Right renal cortex interstitium (tissue), 3 donors: Measurements from ENCODE around the gene RBPJL. TPM values are rescaled to one million over a fixed set of nuclear protein-coding genes. Genes with fewer than 3 reads are reported as not detected.

Source experiments
- DNase-seq, 3 donors: peaks; one replicate each; pipeline ENCODE4 v3.0.0-alpha.2; 2013; ENCODE audit warnings: low read depth in 3 of 3, low spot score in 2 of 3
- polyA plus RNA-seq, 3 donors: library from polyadenylated mRNA; unstranded; fragments of 120-200 nt; gene quantifications; one replicate each; pipeline ENCODE4 v1.2.1, GENCODE V29; 2013; ENCODE audit not compliant: insufficient read length in 3 of 3

RBPJL gene
- polyA plus RNA-seq, 3 donors, result not detected

DNA sequence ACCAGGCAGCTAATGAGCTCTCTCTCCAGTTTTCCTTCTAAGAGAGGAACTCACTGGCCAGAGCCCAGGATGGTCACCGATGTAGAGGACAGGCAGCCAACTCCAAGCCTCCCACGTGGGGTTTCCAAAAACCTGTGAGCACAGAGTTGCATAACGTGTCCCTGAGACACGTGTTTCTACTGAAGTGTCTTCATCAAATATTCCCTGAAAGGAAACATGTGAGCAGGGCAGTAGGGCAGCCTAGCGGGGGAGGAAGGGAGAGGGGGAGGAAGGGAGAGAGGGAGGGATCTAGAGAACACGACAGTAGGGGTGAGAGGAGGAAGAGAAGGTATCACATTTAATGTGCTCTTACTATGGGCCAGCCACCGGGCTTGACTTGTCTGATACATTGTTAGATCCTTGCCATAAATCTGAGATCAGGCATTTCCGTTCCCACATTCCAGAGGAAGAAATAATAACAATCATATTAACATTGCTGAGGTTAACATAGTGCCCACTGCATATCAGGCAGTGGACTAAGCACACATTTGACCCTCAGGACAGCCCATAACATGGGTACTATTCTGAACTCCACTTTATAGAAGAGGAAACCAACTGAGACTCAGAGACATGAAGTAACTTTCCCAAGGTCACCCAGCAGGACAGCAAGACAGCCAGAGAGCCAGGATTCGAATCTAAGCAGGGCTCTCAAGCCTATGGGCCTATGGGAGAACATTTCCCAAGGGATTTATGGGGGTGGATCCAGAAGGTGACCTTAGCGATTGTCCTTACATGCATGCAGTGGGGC, 51.8 kb downstream of the RBPJL start:
- DNase-seq, result no peak

DNA sequence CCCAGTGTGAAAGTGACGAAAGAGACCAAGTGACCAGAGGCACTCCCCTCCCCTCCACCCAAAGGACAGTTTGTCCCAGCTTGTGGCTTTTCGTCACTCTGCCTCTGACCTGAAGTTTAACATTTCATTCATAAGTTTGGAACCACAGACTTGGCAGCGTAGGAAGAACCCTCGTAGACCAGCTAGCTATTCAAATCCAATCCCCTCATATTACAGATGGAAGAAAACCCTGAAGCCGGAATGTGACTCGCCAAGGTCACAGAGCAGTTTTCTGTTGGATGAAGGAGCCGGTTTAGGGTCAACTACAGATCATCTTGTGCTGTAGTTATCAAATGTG, 52.4 kb downstream of the RBPJL start:
- DNase-seq, result no peak

DNA sequence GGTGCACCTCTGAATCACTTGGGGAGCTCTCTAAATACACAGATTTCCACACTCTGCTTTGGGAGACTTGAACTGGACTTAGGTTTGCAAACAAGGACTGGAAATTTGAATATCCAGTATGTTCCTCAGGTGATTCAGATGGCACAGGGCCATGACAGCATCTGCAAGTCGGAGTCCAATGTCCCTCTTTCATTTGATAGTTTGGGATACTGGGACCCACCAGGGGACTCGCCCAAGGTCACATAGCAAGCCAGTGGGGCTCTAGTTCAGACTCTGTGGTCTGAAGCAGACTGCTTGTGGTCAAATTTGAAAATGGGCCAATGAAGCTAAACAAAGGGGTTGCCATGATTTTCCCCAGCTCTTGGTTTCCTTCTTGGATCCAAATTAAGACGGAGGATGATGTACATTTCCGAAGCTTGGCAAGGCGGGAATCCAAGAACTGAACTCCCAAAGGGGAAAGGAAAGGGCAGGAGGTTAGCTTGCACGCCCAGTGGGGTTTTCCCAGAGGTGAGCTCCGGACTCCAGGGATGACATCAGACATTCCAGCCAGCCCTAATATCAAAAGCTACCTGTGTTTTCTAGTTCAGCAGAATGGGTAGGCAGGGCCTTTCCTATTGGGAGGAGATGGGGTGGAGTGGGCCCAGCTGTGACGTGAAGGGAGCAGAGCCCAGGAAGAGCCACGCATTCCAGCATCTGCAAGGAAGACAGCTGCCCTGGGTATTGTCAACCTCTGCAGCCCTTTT, 52.9 kb downstream of the RBPJL start:
- no peak for DNase-seq

DNA sequence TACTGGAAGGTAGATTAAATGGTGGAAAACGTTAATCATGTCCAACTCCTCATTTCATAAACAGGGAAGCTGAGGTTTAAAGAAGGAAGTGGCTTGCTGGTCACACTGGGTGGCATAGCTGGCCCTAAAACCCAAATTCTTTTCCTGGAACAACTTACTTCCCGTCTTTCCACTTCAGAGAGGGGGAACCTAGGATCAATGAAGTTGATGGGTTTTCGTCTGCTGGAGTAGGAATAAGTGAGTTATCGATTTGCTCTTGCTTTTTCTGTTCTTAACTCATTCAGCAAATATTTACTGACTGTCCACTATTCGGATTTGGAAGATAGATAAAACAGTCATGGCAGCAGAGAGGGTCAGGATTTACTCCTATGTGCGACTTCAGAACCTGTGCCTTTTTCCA, 55.2 kb downstream of the RBPJL start:
- no peak for DNase-seq

DNA sequence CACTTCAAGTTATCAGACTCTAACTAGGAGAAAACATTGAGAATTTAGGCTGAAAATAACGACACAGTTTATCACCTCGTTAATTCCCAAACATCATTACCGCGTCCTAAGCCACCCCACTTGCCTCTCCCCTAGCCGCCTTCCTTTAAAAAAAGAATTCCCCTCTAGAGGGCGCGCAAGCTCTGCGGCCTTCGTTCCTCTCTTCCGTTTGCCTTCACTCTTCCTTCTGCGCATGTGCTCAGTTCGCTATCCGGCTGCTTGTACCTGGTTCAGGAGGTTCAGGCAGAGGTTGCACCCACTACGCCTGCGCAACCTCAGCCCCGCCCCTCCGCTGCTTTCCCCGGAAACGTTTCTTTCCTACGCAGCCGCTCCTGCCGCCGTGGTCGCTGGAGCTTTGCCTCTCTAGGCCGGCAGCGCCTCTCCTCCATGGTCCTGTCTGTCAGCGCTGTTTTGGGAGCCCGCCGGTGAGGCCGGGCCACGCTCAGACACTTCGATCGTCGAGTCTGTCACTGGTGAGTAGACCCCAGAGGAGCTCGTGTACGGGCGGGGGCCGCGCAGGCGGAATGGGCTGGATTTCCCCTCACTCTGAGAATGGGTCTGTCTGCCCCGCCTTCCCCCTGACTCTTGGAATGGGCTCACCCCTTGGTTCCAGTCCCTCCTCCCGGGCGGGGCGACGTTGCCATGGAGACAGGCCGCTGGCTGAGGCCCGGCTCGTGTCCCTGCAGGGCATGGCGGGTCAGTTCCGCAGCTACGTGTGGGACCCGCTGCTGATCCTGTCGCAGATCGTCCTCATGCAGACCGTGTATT, 56.4 kb downstream of the RBPJL start, which contains the start of gene SYS1:
Gene SYS1, plus strand, starts transcription at position 353 of the 807 bp plus-strand sequence. Its CDS starts 376 bp downstream, at position 729.
- peak; percentile 98 for DNase-seq

DNA sequence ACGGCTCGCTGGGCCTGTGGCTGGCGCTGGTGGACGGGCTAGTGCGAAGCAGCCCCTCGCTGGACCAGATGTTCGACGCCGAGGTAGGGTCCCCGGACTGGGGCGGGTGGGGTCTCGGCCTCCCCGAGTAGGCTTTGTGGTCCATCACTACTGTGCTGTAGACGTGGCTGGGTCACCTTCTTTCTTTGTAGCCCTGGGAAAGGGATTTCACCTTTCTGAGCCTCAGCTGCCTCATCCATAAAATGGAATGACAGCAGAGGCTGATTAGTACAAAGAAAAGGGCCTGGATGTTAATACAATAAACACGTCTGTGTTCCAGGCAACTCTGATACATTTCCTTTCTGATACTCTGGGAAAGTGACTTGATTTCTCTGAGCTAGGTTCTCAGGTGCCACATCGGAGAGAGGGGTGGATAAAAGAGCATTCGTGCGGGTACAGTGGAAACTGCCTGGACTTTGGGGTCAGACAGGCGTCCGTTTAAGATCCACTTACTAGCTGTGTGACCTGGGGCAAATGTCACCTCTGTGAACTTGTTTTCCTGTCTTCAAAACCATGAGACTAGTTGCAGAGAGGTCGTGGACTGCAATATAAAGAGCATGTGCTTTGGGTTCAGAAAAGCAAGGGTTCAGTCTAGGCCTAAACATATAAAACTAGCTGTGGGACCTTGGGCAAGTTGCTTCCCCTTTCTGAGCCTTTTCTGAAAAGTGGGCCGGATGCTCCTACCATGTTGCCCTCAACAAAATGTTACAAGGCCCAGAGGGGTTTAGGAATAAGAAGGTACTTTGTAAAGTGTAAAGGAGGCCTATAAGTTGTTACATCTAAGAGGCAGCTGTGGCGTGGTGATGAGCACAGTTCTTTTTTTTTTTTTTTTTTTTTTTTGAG, 57.2 kb downstream of the RBPJL start:
- DNase-seq, result no peak

DNA sequence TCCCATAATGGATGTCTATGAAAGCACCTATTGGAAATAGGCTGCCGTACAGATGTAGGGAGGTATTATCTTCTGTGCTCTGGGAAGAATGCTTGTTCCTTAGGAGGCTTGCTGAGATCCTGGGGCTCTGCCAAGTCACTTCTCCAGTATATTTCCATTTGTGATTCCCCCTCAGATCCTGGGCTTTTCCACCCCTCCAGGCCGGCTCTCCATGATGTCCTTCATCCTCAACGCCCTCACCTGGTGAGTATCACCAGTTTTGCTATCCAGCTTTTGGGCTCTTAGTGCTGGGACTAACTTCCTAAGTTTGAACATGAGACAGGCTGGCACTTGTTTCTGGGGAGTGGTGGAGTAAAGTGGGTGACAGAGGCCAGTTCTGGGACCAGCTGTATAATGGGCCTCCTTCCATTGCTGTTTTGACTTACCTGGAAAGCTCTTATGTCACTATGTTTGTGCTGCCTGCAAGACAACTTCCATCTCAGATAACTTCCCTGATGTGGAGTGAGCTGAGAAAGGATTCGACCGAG, 58.9 kb downstream of the RBPJL start:
- DNase-seq, result no peak

DNA sequence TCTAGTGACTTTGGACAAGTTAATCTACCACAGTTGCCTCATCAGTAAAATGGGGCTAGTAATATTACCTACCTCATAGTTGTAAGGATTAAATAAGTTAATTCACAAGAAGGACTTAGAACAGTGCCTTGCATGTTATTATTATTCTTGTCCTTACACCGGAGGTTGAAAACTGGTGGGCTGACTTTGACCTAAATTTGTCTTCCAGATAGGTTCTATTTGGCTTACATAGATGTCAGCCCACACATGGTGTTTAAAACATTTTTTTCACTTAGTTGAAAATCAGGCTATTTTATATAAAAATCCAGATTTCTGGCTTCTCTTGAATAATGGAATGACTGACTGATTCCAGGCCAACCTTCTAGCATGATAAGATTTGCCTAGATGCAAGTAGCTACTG, 59.6 kb downstream of the RBPJL start:
- DNase-seq, result no peak

DNA sequence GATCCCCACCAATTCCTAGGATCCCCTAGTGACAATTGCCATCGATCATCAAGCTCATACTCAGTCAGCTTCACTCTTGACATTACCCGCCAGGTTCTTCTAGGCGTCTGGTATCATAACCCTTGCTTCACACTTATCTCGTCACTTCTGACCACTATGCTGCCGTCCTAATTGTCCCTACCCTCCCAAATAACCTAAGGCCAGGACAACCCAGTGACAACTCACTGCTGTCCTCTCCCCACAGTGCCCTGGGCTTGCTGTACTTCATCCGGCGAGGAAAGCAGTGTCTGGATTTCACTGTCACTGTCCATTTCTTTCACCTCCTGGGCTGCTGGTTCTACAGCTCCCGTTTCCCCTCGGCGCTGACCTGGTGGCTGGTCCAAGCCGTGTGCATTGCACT, 60.0 kb downstream of the RBPJL start:
- DNase-seq, result no peak

DNA sequence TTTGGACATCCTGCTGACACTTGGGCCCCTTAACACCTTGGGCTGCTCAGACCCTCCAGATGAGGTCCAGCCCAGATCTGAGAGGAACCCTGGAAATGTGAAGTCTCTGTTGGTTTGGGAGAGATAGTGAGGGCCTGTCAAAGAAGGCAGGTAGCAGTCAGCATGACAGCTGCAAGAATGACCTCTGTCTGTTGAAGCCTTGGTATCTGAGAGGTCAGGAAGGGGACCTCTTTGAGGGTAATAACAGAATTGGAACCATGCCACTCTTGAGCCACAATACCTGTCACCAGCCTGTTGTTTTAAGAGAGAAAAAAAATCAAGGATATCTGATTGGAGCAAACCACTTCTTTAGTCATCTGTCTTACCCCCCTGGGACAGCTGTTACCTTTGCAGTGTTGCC, 60.5 kb downstream of the RBPJL start:
- no peak for DNase-seq

Other genes with a start within 250 kb of the RBPJL start
- gene KCNS1, start 205.7 kb upstream of the RBPJL start, polyA plus RNA-seq, result under 1 TPM; 0.33 to 0.64 (median 0.53) TPM
- not detected for gene WFDC5, start 191.7 kb upstream of the RBPJL start, polyA plus RNA-seq
- gene WFDC12, start 182.4 kb upstream of the RBPJL start, polyA plus RNA-seq, result not detected
- gene PI3, start 131.9 kb upstream of the RBPJL start, polyA plus RNA-seq, result not detected
- gene SEMG1, start 99.8 kb upstream of the RBPJL start, polyA plus RNA-seq, result not detected
- under 1 TPM in 1 of 3 donors, not detected in 2; 0.11 TPM for gene SEMG2, start 85.5 kb upstream of the RBPJL start, polyA plus RNA-seq
- not detected for gene SLPI, start 52.3 kb upstream of the RBPJL start, polyA plus RNA-seq
- under 1 TPM; 0.13 to 0.33 (median 0.17) TPM for gene MATN4, start 1.5 kb downstream of the RBPJL start, polyA plus RNA-seq
- gene SDC4, start 41.6 kb downstream of the RBPJL start, polyA plus RNA-seq, result 100 to 1,000 TPM; 163 to 174 (median 172) TPM
- gene SYS1, start 56.3 kb downstream of the RBPJL start, polyA plus RNA-seq, result 10 to 100 TPM; 32.3 to 33.8 (median 33.8) TPM
- gene TP53TG5, start 71.5 kb downstream of the RBPJL start, polyA plus RNA-seq, result 1 to 10 TPM in 1 of 3 donors, under 1 TPM in 2; 0.76 to 1.3 (median 0.79) TPM
- 10 to 100 TPM; 25.0 to 31.1 (median 27.0) TPM for gene DBNDD2, start 101.4 kb downstream of the RBPJL start, polyA plus RNA-seq
- 100 to 1,000 TPM in 1 of 3 donors, 10 to 100 TPM in 2; 90.8 to 101 (median 97.5) TPM for gene PIGT, start 109.3 kb downstream of the RBPJL start, polyA plus RNA-seq
- 100 to 1,000 TPM; 141 to 180 (median 177) TPM for gene WFDC2, start 162.9 kb downstream of the RBPJL start, polyA plus RNA-seq
- not detected for gene SPINT3, start 208.8 kb downstream of the RBPJL start, polyA plus RNA-seq
- under 1 TPM in 1 of 3 donors, not detected in 2; 0.19 TPM for gene WFDC6, start 232.6 kb downstream of the RBPJL start, polyA plus RNA-seq
- gene EPPIN, start 240.6 kb downstream of the RBPJL start, polyA plus RNA-seq, result under 1 TPM; 0.10 to 0.36 (median 0.32) TPM